Gastrocnemius medialis (tissue), 4 donors: ENCODE measurements around the gene IL24. TPM values are rescaled to one million over a fixed set of nuclear protein-coding genes. Genes with fewer than 3 reads are reported as not detected.

Experiments used
- ATAC-seq, 2 donors: fragments of 150-250 bp; one replicate each; pipeline ENCODE4 v1.9.1; 2016
- DNase-seq, 2 donors: peaks; one replicate each; pipeline ENCODE4 v3.0.0-alpha.2; 2019
- H3K27ac ChIP-seq, 4 donors: fragments of 200-600 bp; sonication (generic); 1 replicate in 1 of 4; 2 replicates in 3 of 4; pipeline ENCODE4 v1.5.1; 2016 to 2018; ENCODE audit warnings: mild to moderate bottlenecking in 2 of 4, moderate library complexity in 1 of 4
- H3K27me3 ChIP-seq, 3 donors: fragments of 200-600 bp; sonication (generic) in 2 of 3; 1 replicate in 1 of 3; 2 replicates in 2 of 3; pipeline versions ENCODE4 v1.5.1 to v1.6.0; 2016 to 2019; ENCODE audit warnings: mild to moderate bottlenecking in 1 of 3, moderate library complexity in 1 of 3
- H3K36me3 ChIP-seq, 2 donors: fragments of 200-600 bp; sonication (generic) in 1 of 2; one replicate each; pipeline ENCODE4 v1.5.1; 2017 to 2018
- H3K4me1 ChIP-seq, 2 donors: fragments of 200-600 bp; sonication (generic) in 1 of 2; one replicate each; pipeline ENCODE4 v1.5.1; 2016 to 2017; ENCODE audit warnings: mild to moderate bottlenecking in 2 of 2
- H3K4me3 ChIP-seq, 4 donors: fragments of 200-600 bp; sonication (generic) in 3 of 4; 1 replicate in 1 of 4; 2 replicates in 3 of 4; pipeline ENCODE4 v1.5.1; 2016 to 2019; ENCODE audit warnings: mild to moderate bottlenecking in 2 of 4
- H3K9me3 ChIP-seq, 3 donors: fragments of 200-600 bp; sonication (generic) in 2 of 3; 1 replicate in 1 of 3; 2 replicates in 2 of 3; pipeline ENCODE4 v1.5.1; 2016 to 2019
- POLR2A ChIP-seq, 2 donors: fragments of 450-650 bp; IDR thresholded peaks; one replicate each; pipeline ENCODE4 v1.6.1; 2017; ENCODE audit warnings: antibody characterized with exemption in 2 of 2, mild to moderate bottlenecking in 2 of 2, moderate library complexity in 2 of 2
- in situ Hi-C, 4 donors: fragments of 200-750 bp; cut with MboI; loops; one replicate each; pipeline versions ENCODE4 v1.15.0 to v1.8.0; 2017; ENCODE audit warnings: low sequenced_read_pairs in 4 of 4
- intact Hi-C: fragments of 100-400 bp; cut with DNase I; formaldehyde crosslinking; loops from one replicate; pipeline ENCODE4 v1.15.1; 2023; ENCODE audit warnings: low total_unique reads
- total RNA-seq, 4 donors: library from RNA; depleted of rRNA; stranded (reverse); fragments of >200 nt; gene quantifications; one replicate each; pipeline versions ENCODE4 v1.1.0 to v1.2.3, GENCODE V29; 2016
- TF ChIP-seq, protein P1 (sequence below), 5 experiments: fragments of 450-650 bp in 3 of 5; fragments of 200-600 bp in 2 of 5; sonication (generic) in 2 of 5; IDR thresholded peaks in 4 of 5; conservative IDR thresholded peaks in 1 of 5; 1 replicate in 4 of 5; 2 replicates in 1 of 5; pipeline ENCODE4 v1.5.1; 2016 to 2019; ENCODE audit warnings: antibody characterized with exemption in 5 of 5, mild to moderate bottlenecking in 3 of 5, moderate library complexity in 3 of 5

The IL24 gene
- total RNA-seq, 4 donors from 2014 or later = not detected

DNA sequence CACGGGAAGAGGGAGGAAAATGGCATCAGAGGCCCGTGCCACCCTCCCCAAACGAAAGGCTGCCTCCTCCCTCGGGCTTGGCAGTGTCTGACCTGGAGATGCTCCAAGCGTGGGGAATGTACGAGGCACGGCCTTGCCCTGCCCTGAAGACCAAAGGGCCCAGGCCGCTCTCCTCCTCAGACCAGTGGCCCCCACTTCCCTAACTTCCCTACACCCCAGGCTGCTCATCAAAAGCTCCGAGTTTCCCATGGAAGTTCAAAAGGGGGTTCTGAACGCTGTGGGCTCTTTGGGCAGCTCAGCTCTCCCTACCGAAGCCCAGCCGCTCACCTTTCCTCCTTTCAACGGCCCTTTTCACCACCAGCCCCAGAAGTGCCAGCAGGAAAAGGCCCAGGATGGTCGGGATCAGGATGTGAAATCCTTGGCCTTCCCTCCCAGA lies 12.7 kb downstream of the IL24 start:
- no peaks in the 10 kb centered on the region for H3K9me3 ChIP-seq
- H3K4me3 ChIP-seq = peak overlapping the region; percentile 54 to 60 (median 56)
- peak overlapping the region; percentile 65 to 85 (median 75) for H3K27ac ChIP-seq
- peak in 1 of 2 donors; percentile 44 for DNase-seq
- peaks cover 0 to 4% (median 0%) of the 10 kb centered on the region in 3 donors for H3K27me3 ChIP-seq
- no peaks in the 10 kb centered on the region for H3K36me3 ChIP-seq
- TF ChIP-seq, protein P1, sequence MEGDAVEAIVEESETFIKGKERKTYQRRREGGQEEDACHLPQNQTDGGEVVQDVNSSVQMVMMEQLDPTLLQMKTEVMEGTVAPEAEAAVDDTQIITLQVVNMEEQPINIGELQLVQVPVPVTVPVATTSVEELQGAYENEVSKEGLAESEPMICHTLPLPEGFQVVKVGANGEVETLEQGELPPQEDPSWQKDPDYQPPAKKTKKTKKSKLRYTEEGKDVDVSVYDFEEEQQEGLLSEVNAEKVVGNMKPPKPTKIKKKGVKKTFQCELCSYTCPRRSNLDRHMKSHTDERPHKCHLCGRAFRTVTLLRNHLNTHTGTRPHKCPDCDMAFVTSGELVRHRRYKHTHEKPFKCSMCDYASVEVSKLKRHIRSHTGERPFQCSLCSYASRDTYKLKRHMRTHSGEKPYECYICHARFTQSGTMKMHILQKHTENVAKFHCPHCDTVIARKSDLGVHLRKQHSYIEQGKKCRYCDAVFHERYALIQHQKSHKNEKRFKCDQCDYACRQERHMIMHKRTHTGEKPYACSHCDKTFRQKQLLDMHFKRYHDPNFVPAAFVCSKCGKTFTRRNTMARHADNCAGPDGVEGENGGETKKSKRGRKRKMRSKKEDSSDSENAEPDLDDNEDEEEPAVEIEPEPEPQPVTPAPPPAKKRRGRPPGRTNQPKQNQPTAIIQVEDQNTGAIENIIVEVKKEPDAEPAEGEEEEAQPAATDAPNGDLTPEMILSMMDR (IDR thresholded peaks at IDR 0.05 in 4 of 5, conservative IDR thresholded peaks at IDR 0.05 in 1 of 5) = no peak
- TF ChIP-seq POLR2A (IDR thresholded peaks at IDR 0.05) = no peak
- ATAC-seq = peak in 1 of 2 donors; percentile 27
- intact Hi-C loops (loop anchor here (2.0 to 10.0 kb wide), 5 partner anchors 17 to 902 kb away; partner anchors contain the start of genes PFKFB2 and YOD1), in situ Hi-C loops (loop anchor here (5.0 to 10.0 kb wide), 7 partner anchors 45 to 278 kb away; partner anchors contain the start of genes IL20 (in 4 of the 4) and DYRK3 (in 2 of the 4))
- peaks cover 20 to 23% of the 10 kb centered on the region in 2 donors for H3K4me1 ChIP-seq

DNA sequence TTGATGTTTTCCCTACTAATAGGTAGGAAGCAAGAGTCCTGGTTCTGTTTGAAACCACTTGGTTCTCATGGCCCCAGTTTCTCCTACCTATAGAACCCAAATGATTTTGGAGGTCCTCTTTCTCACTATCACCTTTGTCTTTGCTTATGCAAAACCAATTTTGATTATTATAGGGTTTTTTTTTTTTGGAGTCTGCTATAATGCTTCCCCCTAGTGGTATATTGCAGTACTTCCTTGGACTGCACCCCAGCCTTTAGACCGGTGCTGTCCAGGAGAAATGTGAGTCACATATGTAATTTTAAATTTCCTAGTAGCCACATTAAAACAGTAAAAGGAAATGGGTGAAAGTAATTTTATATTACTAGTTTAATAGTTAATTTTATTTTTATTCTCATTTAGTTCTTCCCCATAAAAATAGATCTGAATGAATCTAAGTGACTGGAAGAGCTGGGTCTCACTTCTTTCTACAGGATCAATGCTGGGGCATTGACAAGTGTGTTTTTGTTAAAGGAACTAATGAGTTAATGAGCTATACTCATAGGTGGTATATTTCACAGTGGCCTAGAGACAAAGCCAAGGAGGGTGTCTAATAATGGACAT lies 13.9 kb downstream of the IL24 start:
- H3K36me3 ChIP-seq = no peaks in the 10 kb centered on the region
- TF ChIP-seq, protein P1 (IDR thresholded peaks at IDR 0.05 in 4 of 5, conservative IDR thresholded peaks at IDR 0.05 in 1 of 5) = peak; percentile 65 to 90 (median 76)
- no peak for TF ChIP-seq POLR2A (IDR thresholded peaks at IDR 0.05)
- peak; percentile 18 to 43 for DNase-seq
- H3K27me3 ChIP-seq = peaks cover 0 to 4% (median 0%) of the 10 kb centered on the region in 3 donors
- H3K27ac ChIP-seq = no peak overlapping the region
- ATAC-seq = peak; percentile 60 to 63
- H3K9me3 ChIP-seq = no peaks in the 10 kb centered on the region
- H3K4me3 ChIP-seq = no peak overlapping the region
- in situ Hi-C loops (loop anchor here (5.0 to 10.0 kb wide), 7 partner anchors 46 to 279 kb away; partner anchors contain the start of genes IL20 (in 4 of the 4) and DYRK3 (in 2 of the 4)), intact Hi-C loops (loop anchor here (1.0 to 10.0 kb wide), 2 partner anchors 106 to 253 kb away; no protein-coding TSS in a partner anchor)
- H3K4me1 ChIP-seq = peaks cover 20 to 23% of the 10 kb centered on the region in 2 donors

DNA sequence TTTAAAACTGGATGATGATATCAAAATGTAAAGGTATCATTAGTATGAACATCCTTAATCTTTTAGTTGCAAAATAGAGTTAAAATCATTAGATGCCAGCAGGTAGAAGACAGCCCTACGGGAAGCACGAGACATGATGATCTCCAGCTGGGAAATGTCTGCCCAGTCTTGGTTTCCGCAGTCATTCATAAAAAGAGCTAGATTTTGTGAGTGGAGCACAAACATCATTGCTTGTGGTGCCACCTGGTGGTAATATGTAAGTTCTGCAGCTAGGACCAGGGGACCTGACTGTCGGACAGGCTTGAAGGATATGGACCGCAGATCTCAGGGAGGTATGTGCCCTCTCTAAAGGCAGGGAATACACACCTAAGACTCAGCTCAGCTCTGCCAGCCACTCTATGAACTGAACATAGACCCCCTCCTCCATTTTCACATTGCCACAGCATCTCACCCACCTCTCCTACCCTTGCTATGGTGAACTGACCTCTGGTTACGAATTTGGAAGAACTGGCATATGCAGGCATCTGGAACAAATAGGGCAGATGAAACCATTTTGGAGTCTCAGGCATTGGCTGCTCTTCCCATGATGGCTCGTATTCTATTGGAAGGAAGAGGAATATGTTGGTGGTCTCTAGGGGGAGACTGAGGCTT lies 15.3 kb downstream of the IL24 start:
- in situ Hi-C loops (loop anchor here (5.0 to 10.0 kb wide), 7 partner anchors 48 to 280 kb away; partner anchors contain the start of genes IL20 (in 4 of the 4) and DYRK3 (in 2 of the 4)), intact Hi-C loops (loop anchor here (1.0 to 10.0 kb wide), 4 partner anchors 47 to 278 kb away; partner anchors contain the start of gene IL20)
- peaks cover 0 to 4% (median 0%) of the 10 kb centered on the region in 3 donors for H3K27me3 ChIP-seq
- DNase-seq (peak; percentile 48 to 69), ATAC-seq (peak; percentile 55 to 56)
- TF ChIP-seq, protein P1 (IDR thresholded peaks at IDR 0.05 in 4 of 5, conservative IDR thresholded peaks at IDR 0.05 in 1 of 5) = peak; percentile 76 to 88 (median 87)
- no peak for TF ChIP-seq POLR2A (IDR thresholded peaks at IDR 0.05)
- no peaks in the 10 kb centered on the region for H3K36me3 ChIP-seq
- no peak overlapping the region for H3K4me3 ChIP-seq
- H3K9me3 ChIP-seq = no peaks in the 10 kb centered on the region
- peaks cover 19 to 20% of the 10 kb centered on the region in 2 donors for H3K4me1 ChIP-seq
- no peak overlapping the region for H3K27ac ChIP-seq

DNA sequence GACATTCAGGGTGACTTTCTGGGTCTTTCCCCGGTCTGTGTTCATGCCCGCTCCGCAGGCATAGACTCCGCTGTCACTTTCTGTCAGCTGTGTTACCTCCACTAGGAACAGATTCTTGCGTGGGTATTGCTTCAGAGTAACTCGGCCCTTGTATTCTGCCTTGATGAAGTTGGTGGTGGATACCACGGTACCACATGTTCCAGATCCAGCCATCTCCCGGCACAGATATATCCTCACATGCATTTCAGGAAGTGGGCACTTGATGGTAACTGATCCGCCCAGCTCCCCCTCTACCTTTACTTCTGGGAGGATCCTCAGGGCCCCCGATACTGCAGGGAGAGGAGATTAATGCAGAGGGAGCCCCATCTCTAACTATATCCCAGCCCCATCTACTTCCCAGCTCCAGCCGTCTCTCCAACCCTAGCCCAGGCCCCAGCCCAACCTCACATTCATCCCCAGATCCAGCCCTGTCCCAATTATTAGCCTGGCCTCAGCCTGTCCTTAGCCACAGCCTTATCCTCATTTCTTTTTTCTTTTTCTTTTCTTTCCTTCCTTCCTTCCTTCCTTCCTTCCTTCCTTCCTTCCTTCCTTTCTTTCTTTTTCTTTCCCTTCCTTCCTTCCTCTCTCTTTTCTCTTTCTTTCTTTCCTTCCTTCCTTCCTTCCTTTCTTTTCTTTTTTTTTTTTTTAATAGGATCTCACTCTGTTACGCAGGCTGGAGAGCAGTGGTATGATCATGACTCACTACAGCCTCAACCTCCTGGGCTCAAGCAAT lies 16.7 kb downstream of the IL24 start:
- Histone ChIP-seq H3K4me1 (peaks cover 14 to 15% of the 10 kb centered on the region in 2 donors), H3K27ac (no peak overlapping the region), H3K36me3 (no peaks in the 10 kb centered on the region), H3K27me3 (peaks cover 0 to 2% (median 0%) of the 10 kb centered on the region in 3 donors), H3K9me3 (no peaks in the 10 kb centered on the region), H3K4me3 (no peak overlapping the region)
- DNase-seq (no peak), ATAC-seq (no peak)
- TF ChIP-seq POLR2A (IDR thresholded peaks at IDR 0.05) = no peak
- TF ChIP-seq, protein P1 (IDR thresholded peaks at IDR 0.05 in 4 of 5, conservative IDR thresholded peaks at IDR 0.05 in 1 of 5) = no peak
- intact Hi-C loops (loop anchor here (2.0 to 10.0 kb wide), 2 partner anchors 109 to 179 kb away; no protein-coding TSS in a partner anchor), in situ Hi-C loops (loop anchor here (5.0 to 10.0 kb wide), 7 partner anchors 49 to 282 kb away; partner anchors contain the start of genes IL20 (in 4 of the 4) and DYRK3 (in 2 of the 4))
